GM18861 (cell line): ENCODE data around the gene RAD51B.
"Not testable (repeated sequence)": the region's sequence is repeated elsewhere in the genome, so short reads cannot be mapped to it uniquely, and the experiment has no call there.

Experiments
- ATAC-seq: cut with Tn5 transposase; IDR thresholded peaks from one replicate; pipeline ENCODE4 v1.9.1; 2021; ENCODE audit not compliant: unreplicated experiment

The RAD51B gene

DNA sequence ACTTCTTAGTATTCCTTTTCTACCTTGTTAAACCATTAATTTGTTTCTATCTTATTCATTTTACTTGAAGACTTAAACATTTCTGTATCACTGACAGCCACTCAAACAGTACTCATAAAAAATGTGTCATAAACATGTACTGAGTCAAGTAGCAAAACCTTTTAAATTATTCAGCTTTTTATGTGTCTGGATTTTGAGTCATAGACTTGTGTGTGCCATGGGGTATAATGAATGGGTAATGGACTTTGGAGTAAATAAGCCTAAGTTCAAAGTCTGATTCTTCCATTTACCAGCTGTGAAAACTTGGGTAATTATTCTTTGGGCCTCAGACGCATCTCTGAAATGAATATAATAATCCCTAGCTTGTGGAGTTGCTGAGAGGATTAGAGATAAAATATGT, 199.0 kb downstream of the RAD51B start:
- ATAC-seq: no peak

- ATAC-seq: no peak
These were observed 200.9 kb downstream of the RAD51B start for GRCh38 chr14:68020493-68020892.

- ATAC-seq: no peak
These were observed 201.6 kb downstream of the RAD51B start for GRCh38 chr14:68020999-68021663.

- ATAC-seq: no peak
These were observed 207.7 kb downstream of the RAD51B start for GRCh38 chr14:68027276-68027675.

DNA sequence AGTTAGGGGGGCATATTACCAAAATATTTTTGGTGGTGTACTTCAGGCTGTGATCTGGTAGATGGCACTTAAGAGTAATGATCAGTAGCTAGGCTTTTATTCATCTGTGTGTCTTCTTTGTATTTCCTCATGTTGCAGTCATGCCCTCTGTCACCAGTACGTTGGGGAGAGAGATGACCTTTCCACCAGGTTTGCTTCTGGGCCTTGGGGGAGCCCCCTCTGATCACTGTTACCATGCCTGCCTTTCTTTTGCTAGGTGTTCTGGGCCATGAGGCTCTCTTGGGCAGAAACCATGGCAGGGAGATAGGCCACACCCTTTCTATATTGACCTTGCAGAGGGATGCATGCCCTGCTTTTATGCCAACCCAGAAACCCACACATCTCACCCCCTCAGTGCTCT, 208.5 kb downstream of the RAD51B start:
- ATAC-seq: no peak

- ATAC-seq: not testable (repeated sequence)
These were observed 211.4 kb downstream of the RAD51B start for GRCh38 chr14:68031011-68031410.

DNA sequence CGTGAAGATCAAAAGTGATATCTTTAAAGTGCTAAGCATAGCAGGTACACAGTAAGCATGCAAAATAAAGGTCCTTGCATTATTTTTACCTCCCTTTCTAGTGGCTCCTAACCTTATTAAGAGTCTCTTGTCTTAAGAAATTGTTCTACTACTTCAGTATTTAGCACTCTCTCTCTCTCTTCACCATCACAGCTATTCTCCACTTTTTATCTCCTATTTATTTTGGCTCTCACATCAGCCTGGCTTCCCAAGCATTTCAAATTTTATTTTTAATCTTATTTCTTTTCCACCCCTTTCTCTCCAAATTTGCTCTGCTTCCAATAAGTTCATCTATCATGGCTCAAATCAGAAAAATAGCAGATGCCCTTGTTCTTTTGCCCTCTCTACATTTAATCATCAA, 212.6 kb downstream of the RAD51B start:
- no peak for ATAC-seq

- ATAC-seq: no peak
These were observed 213.9 kb downstream of the RAD51B start for GRCh38 chr14:68033336-68033932.

- no peak for ATAC-seq
These were observed 215.3 kb downstream of the RAD51B start for GRCh38 chr14:68034896-68035295.

- ATAC-seq: no peak
These were observed 216.6 kb downstream of the RAD51B start for GRCh38 chr14:68036202-68036601.

DNA sequence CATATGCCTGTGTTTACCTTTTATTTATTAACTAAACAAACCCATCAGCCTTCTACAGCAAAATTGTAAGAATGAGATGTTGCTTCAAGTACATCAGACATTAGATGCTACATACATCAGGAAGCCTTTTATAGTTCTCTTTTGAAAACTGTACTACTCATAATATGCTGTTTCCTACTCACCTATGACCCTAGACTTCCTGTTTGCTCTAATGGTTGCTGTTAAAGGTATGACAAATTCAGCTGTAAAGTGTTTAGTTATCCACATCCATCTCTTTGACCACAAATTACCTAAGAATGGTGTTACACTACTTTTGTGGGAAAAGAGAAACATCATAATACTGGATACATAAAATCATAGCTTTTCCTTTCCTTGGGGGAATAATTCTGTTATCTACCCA, 220.0 kb downstream of the RAD51B start:
- no peak for ATAC-seq

GRCh38 chr14:68040633-68041369, 221.2 kb downstream of the RAD51B start:
- no peak for ATAC-seq

GRCh38 chr14:68041876-68042354, 222.3 kb downstream of the RAD51B start:
- ATAC-seq: no peak

DNA sequence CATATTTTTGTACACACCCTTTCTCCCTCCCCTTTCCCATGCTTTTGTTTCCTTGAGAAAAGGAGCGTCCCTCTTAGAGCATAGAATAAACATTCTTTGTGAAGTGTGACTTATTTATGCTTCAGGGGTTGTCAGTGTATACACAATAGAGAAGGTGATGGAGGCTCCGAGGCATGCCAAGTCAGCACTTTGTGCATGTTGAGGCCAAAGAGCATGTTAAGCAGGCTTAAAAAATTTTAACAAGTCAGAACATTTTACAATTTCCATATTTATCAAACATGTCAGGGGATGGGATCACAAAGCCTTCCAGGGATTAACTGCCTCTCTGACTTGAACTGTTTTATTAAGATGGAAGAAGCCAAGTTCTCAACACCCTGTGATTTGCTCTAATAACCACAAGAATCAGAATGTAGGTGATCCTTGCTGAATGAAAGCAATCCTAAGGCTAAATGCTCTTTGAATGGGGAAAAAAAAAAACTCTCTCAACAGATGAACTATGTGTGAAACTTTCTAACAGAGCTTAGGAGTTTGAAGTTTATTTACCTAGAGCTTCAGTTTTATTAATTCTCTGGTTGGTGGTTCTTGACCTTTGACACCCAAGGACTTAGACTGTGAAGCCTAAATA, 223.1 kb downstream of the RAD51B start:
- no peak for ATAC-seq

GRCh38 chr14:68043752-68044151, 224.2 kb downstream of the RAD51B start:
- no peak for ATAC-seq

DNA sequence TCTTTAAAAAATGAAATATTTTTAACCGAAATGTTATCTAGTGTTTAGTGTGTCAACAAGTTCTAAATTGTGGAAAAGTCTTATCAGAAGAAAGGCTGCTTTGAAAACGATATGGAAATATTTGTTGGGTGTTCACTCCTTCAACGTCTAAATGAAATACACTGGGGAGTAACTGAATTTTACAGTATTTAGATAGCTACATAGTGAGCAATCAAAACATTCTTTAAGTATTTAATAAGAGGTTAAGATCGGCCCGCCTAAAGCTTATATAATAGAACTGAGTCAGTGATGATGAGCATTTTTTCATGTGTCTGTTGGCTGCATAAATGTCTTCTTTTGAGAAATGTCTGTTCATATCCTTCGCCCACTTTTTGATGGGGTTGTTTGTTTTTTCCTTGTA, 228.3 kb downstream of the RAD51B start:
- ATAC-seq: no peak

DNA sequence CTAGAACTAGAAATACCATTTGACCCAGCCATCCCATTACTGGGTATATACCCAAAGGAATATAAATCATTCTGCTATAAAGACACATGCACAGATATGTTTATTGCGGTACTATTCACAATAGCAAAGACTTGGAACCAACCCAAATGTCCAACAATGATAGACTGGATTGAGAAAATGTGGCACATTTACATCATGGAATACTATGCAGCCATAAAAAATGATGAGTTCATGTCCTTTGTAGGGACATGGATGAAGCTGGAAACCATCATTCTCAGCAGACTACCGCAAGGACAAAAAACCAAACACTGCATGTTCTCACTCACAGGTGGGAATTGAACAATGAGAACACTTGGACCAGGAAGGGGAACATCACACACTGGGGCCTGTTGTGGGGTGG, 229.2 kb downstream of the RAD51B start:
- not testable (repeated sequence) for ATAC-seq

- no peak for ATAC-seq
These were observed 230.6 kb downstream of the RAD51B start for GRCh38 chr14:68050177-68050576.

- no peak for ATAC-seq
These were observed 231.6 kb downstream of the RAD51B start for GRCh38 chr14:68051146-68051545.

DNA sequence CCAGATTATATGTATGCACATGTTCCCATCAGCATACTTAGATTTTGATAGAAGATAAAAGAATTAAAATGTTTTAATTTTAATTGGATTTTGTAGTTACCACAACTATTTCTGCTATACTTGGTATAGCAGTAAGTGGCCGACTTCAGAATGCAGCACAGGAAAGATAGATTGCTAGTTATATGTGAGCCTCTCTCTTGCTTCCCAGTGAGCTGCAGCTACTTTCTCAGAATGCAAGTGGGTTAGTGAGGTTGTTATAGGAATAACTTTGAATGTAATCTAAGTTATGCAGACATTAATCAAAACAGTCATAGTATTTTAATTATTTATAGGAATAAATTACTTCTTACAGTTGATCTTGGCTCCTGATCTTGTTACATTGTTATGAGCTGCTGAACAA, 240.6 kb downstream of the RAD51B start:
- no peak for ATAC-seq

GRCh38 chr14:68062651-68063050, 243.1 kb downstream of the RAD51B start:
- no peak for ATAC-seq

DNA sequence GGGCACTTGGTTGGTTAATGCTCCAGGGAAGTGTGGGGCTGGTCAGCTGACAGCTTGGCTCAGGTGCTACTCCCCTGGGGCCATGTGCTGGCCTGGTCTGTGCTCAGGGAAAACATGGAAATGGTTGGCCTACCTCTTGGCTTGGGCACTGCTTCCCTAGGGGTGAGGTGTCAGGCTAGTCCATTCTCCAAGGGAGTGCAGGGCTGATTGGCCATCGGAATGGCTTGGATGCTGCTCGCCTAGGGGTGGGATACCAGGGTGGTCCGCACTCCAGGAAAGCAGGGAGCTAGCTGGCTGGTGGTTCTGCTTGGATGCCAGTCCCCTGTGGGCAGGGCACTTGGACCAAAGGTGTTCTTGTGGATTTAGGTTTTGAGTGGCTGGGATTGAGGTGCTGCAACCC, 245.7 kb downstream of the RAD51B start:
- ATAC-seq: no peak
